Measurements from ENCODE around the gene FNDC10.

DNA sequence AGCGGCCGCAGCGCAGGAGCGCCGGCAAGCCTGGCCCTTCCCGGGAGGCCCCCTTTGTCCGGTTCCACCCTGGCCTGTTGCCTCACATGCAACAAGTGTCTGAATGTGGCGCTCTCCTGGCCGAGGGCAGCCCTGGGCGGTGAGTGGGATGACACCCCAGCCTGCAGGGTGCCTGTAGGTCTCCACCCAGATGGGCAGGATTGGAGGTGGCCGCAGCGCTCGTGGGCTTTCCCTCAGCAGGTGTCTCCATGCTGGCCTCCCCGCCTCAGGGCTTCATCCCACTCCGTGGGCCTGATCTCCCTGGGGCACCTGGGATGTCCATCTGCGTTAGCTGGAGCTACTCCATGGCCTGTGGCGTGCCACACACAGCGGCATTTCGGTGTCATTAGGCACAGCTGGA, 16.9 kb upstream of the FNDC10 start:
- TF ChIP-seq EZH2 (IDR thresholded peaks at IDR 0.05) (no peak), EZH2phosphoT487 (IDR thresholded peaks at IDR 0.05) (no peak)
- TF ChIP-seq, protein P1, sequence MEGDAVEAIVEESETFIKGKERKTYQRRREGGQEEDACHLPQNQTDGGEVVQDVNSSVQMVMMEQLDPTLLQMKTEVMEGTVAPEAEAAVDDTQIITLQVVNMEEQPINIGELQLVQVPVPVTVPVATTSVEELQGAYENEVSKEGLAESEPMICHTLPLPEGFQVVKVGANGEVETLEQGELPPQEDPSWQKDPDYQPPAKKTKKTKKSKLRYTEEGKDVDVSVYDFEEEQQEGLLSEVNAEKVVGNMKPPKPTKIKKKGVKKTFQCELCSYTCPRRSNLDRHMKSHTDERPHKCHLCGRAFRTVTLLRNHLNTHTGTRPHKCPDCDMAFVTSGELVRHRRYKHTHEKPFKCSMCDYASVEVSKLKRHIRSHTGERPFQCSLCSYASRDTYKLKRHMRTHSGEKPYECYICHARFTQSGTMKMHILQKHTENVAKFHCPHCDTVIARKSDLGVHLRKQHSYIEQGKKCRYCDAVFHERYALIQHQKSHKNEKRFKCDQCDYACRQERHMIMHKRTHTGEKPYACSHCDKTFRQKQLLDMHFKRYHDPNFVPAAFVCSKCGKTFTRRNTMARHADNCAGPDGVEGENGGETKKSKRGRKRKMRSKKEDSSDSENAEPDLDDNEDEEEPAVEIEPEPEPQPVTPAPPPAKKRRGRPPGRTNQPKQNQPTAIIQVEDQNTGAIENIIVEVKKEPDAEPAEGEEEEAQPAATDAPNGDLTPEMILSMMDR (IDR thresholded peaks at IDR 0.05): no peak

All from neural progenitor cell (in vitro differentiated cells).